Stimulated activated CD4-positive, alpha-beta T cell treated with anti-CD3 and anti-CD28 coated beads, Interleukin-4, amount 100 ng/mL, for 24 hours (primary cell): ENCODE data around the gene AMMECR1.
A peak's percentile ranks its signal among the peaks of the same experiment; 100 is the strongest.

Experiments used
- DNase-seq: peaks from one replicate; pipeline ENCODE4 v3.0.0-alpha.2; 2020

AMMECR1 gene

DNA sequence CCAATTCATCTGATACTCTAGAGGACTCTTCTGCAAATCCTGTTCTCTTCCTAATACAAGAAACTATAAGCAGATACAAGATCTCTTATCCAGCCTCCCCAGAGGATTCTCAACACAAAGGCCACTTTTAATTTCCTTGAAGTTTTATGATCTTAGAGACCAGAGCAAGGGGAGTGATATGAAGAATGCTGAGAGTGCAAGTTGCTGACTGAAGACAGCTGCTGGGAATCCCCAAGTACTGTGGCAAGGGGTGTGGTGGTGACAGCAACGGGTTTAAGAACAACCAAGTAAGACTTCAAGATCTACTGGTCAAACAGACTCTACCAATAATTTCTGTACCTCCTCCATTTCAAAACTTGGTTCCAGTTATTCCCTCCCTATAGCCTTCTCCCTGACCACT lies 7.0 kb downstream of the AMMECR1 start:
- DNase-seq, result peak; percentile 42

DNA sequence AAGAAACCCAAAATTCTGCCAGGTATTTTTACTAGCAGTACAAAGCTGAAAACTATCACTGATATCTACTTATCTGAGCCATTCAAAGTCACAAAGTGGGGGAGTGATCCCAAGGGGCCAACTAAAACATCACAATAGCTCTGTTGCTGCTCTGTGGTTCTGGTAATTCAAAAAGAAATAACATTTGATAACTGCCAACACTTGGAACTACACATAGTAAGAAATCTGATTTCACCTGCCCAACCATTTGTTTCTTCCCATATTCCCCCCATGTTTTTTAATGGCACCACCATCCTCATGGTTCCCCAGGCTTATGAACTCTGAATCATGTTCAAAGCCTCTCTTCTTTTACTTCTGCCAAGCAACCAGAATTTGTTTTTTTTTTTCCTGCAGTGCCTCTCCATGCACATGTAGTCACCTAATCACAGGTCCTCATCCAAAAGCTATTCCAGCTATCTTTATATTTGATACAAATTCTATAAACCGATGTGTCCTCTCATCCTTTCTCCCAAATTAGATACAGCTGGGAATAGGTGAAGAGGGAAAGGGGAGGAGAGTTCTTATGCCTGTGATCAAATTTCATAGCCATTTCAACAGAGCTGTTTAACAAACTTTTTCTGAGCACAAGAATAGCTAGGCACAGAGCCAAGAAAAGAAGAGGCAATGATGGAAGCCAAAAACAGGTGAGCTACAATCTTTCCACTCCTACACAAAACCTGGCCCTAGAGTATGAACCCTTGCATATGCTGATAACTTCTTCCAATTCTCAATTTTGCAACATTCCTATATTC lies 7.7 kb downstream of the AMMECR1 start:
- DNase-seq, result no peak

GRCh38 chrX:110308220-110308619 lies 9.7 kb downstream of the AMMECR1 start:
- DNase-seq, result no peak

DNA sequence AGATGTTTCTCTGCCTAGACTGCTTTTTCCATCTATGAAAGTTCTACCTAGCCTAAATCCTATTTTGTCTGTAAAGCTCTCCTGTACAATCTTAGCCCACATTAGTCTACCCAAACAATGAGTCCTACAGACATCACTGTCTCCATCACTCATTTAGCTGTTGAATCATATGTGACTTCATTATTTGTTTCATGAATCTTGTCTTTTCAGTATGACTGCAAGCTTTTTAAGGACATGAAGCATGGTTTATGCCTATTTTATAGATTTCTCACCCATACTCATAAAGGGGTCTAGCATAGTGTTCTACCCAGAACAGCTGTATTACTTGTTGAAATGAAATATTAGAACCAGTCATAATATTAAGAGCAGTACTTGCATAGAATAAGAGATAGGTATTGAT lies 13.0 kb downstream of the AMMECR1 start:
- no peak for DNase-seq

DNA sequence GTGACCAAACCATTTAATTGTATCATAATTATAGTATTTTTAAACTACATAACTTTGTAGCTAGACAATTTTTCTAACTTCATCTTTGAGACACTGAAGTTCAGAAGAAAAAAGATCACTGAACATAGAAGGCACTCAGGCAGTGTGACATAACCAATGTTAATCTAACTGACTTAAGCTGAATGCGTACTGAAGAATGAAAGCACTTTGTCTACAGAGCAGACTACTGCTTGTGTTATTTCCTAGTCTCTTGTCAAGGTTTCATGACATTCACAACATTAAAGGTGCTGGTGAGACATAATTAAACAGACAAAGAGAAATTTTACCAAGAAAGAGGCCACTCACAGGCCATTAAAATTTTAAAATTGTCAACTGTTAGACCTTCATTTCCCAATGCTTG lies 13.5 kb downstream of the AMMECR1 start:
- no peak for DNase-seq

- DNase-seq, result no peak
Observed at GRCh38 chrX:110302975-110303374, 14.9 kb downstream of the AMMECR1 start.

DNA sequence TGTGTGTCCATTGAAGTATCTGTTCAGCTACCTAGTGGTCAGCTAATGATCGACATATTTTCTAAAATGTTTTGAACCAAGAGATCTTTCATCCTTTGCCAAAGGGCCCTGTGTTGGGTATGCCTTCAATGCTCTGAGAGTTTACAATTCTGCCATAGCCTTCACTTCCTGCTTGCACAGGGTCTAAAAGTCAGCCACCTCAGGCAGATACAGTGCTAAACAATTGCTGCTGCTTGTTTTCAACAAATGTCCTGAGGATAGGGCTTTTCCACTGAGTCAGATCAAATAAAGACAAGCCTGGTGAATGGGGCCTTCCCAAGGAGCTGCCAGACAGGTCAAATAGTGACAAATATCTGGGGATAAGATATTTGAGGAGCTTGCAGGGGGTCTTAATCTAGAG lies 16.7 kb downstream of the AMMECR1 start:
- no peak for DNase-seq

GRCh38 chrX:110294087-110294486 lies 23.8 kb downstream of the AMMECR1 start:
- DNase-seq, result no peak

DNA sequence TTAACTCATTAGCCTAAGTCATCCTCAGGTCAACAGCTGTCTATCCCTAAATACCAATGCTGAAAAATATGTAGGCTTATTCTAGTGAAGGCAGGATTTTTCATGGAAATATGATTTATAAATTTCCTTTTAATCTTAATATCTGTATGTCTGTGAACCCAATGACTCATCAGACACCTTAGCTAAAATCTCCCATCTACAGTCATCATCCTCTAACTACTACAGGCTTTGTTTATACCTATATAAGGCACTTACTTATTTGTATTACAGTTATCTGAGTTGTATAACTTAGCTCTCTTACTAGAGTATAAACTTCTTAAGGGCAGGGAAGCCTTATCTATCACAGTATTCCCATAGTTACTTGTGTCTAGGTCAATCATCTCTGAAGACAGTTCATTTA lies 24.2 kb downstream of the AMMECR1 start:
- no peak for DNase-seq

GRCh38 chrX:110287605-110288004 lies 30.3 kb downstream of the AMMECR1 start:
- no peak for DNase-seq

- no peak for DNase-seq
Observed at GRCh38 chrX:110286106-110286505, 31.8 kb downstream of the AMMECR1 start.

DNA sequence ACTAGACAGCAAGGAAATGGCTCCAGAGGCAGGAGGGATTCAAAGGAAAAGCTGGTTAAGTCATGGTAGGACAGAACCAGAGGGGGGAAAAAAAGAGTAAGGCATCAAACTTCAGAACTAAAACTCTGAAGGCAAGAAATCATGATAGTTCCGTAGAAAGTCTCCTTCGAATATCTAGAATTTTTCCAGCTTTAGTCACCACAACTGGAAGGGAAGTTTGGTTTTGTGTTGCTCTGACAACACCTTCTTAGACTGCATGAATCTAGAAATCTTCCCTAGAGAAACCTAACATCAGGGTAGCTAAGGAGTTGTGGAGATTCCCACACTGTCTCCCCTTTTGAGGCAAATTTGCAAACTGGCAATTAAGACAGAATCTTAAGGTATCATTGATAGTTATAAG lies 33.7 kb downstream of the AMMECR1 start:
- no peak for DNase-seq

DNA sequence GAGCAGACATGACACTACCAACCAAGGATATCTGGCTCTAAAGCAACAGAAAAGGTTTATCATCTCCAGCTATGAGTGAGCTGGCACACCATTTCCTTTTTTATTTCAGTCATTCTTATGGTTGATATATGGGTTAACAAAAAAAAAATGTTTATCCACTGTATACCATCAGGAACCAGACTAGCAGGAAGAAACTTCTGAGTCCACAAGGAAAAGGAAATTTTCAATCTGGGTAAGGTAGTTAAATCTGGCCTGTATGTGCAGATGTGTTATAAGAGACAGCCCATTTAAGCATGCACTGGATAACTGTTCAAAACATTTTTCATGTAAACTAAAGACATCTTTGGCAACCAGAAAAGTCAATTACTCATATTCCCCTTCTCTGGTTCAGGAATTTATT lies 35.0 kb downstream of the AMMECR1 start:
- DNase-seq, result no peak

- no peak for DNase-seq
Observed at GRCh38 chrX:110281377-110281776, 36.5 kb downstream of the AMMECR1 start.

- DNase-seq, result no peak
Observed at GRCh38 chrX:110280954-110281353, 36.9 kb downstream of the AMMECR1 start.

- no peak for DNase-seq
Observed at GRCh38 chrX:110277609-110278008, 40.3 kb downstream of the AMMECR1 start.

- DNase-seq, result no peak
Observed at GRCh38 chrX:110276778-110277177, 41.1 kb downstream of the AMMECR1 start.

- no peak for DNase-seq
Observed at GRCh38 chrX:110268886-110269285, 49.0 kb downstream of the AMMECR1 start.

GRCh38 chrX:110268395-110268794 lies 49.5 kb downstream of the AMMECR1 start:
- no peak for DNase-seq

- no peak for DNase-seq
Observed at GRCh38 chrX:110267874-110268273, 50.0 kb downstream of the AMMECR1 start.

DNA sequence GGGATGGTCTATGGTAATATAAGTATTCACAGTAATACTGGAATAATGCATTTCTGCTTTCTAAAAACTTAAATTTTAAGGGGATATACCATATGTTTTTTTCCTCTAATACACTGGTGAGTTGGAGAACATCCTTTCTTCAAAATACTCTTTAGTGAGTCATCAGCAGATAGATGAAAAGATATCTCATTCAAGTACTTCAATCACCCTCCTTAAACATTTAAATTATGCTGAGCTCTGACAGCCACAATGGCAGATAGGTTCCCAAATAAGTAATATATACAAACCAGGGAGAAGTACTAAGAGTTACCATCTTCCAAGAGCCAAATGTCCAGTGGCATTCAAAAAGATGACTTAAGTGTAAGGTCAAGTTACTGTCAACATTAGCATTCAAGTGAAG lies 52.2 kb downstream of the AMMECR1 start:
- no peak for DNase-seq

- DNase-seq, result no peak
Observed at GRCh38 chrX:110259117-110259516, 58.8 kb downstream of the AMMECR1 start.

DNA sequence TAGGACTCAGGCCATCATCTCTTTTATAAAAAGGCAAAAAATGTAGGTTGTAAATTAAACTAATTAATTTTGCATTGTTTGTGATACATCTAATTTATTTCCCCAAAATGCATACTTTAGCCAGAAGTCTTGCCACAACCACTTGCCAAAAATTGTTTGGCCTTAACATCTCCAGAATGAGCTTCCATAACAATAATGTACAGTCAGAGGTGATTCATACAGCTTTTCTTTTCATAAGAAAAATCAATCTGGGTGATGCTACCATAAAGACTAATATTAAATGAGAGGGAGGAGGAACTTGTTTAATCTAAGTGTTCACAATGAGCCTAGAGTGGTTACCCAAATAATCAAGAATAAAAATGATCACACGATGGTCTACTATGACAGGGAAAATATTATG lies 59.3 kb downstream of the AMMECR1 start:
- DNase-seq, result no peak

DNA sequence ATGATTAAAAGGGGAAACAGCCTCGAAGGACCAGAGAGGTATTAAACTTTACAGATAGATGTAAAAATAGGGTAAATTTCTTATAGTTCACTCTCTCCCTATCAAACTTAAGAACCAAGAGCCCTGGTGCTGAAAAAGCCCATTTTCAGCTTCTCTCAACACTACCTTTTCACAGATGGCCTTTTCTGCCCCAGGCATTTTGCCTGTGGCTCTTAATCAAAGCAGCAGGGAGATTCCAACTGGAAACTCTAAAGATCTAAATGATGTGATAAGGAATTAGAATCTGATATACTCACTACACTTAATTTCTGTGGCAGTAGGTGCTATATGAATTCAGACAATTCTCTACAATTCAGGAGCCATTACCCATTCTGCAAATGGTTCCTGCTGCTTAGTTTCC lies 60.0 kb downstream of the AMMECR1 start:
- DNase-seq, result no peak

- DNase-seq, result no peak
Observed at GRCh38 chrX:110252711-110253110, 65.2 kb downstream of the AMMECR1 start.
